GM19467 (cell line): ENCODE data around the gene SPTLC2.
"Not testable (repeated sequence)": the region's sequence is repeated elsewhere in the genome, so short reads cannot be mapped to it uniquely, and the experiment has no call there.

Experiments used
- ATAC-seq: cut with Tn5 transposase; IDR thresholded peaks from one replicate; pipeline ENCODE4 v1.9.1; 2021; ENCODE audit warnings: mild to moderate bottlenecking, moderate library complexity; ENCODE audit not compliant: unreplicated experiment

The SPTLC2 gene

GRCh38 chr14:77590845-77591485 lies 25.5 kb downstream of the SPTLC2 start:
- no peak for ATAC-seq

DNA sequence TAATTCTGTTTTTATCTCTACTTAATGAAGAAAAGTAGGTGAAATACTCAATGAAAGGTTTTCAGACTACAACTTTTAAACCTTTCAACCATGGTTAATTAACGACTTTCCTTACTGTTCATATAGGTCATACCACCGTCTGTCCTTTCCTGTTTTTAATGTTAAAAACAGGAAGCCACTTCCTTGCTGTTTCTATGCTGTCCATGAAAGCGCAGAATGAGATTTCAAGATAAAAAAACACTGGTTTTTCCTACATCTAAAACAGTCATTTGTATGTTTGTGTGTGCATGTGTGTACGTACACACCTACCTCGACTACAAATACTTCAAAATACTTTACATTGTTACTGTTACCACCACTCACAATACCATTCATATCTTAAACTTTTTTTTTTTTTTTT lies 27.3 kb downstream of the SPTLC2 start:
- no peak for ATAC-seq

DNA sequence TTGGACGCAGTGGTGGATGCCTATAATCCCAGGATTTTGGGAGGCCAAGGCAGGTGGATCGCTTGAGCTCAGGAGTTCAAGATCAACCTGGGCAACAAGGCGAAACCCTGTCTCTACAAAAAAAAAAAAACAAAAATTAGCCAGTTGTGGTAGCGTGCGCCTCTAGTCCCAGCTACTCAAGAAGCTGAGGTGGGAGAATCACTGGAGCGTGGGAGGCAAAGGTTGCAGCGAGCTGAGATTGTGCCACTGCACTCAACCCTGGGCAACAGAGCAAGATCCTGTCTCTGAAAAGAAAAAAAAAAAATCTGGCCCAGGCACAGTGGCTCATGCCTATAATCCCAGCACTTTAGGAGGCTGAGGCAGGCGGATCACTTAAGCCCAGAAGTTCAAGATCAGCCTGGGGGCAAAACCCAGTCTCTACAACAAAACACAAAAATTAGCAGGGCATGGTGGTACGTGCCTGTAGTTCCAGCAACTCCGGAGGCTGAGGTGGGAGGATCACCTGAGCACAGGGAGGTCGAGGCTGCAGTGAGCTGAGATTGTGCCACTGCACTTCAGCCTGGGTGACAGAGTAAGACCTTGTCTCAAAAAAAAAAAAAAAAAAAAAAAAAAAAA lies 27.9 kb downstream of the SPTLC2 start:
- ATAC-seq: not testable (repeated sequence)

DNA sequence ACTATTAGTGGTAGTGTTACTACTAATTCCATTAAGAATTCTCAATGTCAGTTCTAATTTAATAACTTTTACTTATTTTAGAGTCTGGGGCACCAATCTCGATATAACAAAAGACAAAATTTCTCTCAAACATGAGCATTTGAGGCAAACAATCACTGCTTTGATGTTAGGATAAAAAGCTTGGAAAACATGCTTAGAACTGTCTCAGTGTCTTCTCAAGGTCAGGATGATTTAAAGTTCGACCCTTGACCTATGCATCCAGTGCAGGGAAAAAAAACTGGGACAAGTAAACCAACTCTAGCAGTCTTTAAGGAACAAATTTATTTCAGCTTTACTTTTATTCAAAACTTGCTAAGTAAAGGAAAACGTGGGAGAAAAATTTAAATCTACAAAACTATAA lies 31.1 kb downstream of the SPTLC2 start:
- ATAC-seq: no peak

DNA sequence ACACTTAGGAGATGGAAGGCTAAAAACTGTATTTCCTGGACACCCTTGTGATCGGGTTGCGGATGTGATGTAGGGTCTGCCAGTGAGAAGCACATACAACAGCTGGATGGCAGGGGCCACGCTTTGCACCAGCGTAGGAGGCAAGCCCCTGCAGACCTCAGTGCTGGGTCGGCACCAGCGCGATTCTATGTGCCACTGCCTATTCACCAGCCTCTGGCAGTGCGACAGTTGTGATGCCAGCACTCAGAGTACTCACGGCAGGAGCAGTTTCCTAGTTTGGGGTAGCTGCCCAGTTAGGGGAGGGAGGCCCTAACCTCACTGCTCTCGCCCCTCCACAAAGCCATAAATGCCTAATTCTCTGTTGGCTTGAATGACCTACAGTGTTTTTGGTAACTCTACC lies 31.6 kb downstream of the SPTLC2 start:
- no peak for ATAC-seq

- ATAC-seq: no peak
Observed at GRCh38 chr14:77583657-77584056, 32.8 kb downstream of the SPTLC2 start.

GRCh38 chr14:77582511-77582910 lies 33.9 kb downstream of the SPTLC2 start:
- no peak for ATAC-seq

DNA sequence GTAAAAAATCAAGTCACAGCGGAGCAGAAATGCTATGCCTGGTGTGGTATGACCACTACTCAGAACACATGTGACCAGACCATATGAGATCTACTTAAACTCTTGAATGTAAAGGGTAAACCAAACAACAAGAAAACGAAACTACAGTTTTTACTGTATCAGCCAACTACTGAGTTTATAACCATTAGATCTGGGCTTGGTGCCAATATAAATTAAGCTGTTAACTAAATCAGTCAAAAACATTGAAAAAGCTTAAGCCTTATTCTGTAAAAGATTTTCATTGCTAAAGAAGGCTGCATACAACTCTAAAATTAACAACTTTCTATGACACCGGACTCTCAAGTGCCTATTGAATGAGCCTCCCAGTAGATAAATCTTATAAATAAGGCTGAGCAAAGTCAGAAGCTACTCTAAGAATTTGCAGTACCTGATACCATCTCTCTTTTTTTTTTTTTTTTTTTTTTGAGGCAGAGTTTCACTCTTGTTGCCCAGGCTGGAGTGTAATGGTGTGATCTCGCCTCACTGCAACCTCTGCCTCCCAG lies 35.4 kb downstream of the SPTLC2 start:
- ATAC-seq: peak; percentile 77

GRCh38 chr14:77580477-77580876 lies 36.0 kb downstream of the SPTLC2 start:
- peak; percentile 9 for ATAC-seq

GRCh38 chr14:77579780-77580179 lies 36.7 kb downstream of the SPTLC2 start:
- ATAC-seq: no peak

- no peak for ATAC-seq
Observed at GRCh38 chr14:77579065-77579464, 37.4 kb downstream of the SPTLC2 start.

DNA sequence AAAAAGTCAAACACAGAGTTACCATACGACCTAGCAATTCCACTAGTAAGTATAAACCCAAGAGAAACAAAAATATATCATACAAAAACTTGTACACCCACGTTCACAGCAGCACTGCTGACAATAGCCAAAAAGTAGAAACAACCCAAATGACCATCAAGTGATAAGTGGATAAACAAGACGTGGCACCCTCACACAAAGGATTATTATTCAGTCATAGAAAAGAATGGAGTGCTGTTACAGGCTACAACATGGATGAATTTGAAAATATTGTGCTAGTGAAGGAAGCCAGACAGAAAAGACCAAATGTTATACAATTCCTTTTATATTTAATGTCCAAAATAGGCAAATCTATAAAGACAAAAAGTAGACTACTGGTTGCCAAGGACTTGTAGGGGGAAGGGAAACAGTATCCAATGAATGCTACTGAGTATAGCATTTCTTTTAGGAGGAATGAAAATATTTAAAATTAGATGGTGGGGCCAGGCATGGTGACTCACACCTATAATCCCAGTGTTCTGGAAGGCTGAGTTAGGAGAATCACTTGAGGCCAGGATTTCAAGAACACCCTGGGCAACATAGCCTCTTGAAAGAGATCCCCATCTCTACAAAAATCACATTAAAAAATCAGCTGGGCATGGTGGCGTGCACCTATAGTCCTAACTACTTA lies 41.9 kb downstream of the SPTLC2 start:
- no peak for ATAC-seq

DNA sequence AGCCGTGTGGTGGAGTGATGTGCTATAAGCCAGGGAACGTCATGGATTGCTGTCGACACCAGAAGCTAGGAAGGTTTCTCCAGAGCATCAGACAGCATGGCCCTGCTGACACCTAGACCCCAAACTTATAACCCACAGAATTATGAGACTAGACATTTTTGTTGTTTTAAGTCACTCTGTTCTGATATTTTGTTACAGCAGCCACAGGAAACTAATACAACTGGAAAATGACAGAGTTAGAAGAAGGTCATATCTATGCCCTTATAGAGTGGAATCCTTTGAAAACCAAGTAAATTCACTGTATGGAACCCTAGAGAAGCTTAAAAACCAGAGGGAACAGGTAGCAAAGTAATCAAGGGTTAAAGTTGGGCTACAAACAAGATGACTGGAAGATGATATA lies 42.5 kb downstream of the SPTLC2 start:
- no peak for ATAC-seq

DNA sequence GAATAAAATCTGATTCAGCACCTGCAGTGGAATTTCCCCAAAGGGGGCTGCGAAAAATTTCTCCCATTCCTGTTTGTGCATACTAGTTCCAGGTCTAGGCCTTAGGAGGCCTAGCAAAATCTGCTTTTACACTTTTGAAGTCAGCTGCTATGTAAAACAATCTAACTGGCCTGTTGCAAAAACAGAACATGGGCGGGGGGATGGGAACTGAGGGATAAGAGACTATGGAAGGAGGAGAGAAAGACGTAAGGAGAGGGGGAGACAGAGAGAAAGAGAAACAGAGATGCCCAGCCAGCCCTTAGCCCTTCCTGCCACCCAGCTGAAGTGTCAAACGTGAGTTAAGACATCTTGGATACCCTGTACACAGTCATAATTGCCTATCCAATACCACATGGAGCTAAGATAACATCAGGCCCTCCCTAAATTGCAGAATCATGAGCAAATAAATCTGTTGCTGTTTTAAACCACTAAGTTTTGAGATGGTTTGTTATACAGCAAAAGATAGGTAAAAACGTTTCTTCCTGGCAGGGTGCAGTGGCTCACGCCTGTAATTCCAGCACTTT lies 45.6 kb downstream of the SPTLC2 start:
- no peak for ATAC-seq

DNA sequence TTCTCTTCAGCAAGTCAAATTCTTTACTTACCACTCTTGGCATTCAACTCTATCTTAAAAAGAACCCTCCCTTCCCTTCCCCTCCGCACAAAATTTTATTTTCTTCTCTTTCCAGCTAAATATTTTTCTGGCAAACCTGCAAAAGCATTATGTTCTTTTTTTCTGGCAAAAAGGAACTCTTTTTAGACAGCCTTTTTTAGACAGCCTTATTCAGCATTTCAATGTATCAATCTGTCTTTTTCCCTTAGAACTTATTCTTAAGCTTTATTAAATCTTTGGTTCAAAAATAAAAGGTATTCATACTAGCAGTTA lies 50.5 kb downstream of the SPTLC2 start:
- ATAC-seq: no peak

DNA sequence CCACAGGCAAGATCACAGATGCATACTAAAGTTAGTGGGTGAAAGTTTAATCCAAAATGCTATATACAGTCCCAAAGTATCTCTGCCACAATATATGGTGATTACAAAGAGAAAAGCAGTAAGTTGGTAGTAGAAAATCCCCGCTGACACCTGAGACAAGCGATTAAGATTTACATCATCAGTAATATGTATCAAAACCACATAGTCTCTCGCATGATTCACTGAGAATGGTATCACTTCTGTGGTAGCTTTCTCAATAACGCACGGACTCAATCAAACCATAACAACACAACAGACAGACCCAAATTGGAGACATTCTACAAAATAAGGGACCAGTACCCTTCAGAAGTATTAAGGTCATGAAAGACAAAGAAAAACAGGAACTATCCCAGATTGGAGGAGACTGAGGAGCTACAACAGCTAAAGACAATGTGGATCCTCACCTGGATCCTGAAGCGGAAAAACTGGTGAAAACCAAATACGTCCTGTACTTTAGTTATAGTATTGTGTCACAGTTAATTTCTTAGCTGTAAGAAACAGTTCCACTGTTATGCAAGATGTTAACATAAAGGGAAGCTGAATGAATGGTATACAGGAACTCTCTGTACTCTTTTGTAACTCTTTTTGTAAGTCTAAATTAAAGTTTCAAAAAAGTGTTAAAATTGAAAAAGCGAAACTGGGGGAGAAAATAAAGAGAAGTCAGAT lies 51.0 kb downstream of the SPTLC2 start:
- no peak for ATAC-seq

DNA sequence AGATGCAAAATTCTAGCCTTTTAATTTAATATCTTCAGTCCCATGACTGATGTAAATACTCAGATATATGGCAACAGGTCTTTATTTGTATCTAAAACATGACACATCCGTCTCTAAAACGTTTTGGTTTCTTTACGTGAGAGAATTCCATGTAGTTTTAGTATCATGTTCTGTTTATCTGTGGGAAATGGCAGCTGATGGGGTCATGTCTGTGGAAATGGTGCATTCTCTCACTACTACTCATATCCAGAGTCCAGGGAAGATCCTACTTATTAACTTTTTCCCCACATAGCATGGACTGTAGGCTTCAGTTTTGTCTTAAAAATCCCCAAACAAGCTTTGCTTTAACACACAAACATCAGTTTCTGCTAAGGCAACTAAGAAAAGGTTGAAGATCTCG lies 53.8 kb downstream of the SPTLC2 start:
- ATAC-seq: no peak

- no peak for ATAC-seq
Observed at GRCh38 chr14:77561881-77562280, 54.6 kb downstream of the SPTLC2 start.

- ATAC-seq: no peak
Observed at GRCh38 chr14:77559381-77559780, 57.1 kb downstream of the SPTLC2 start.

- no peak for ATAC-seq
Observed at GRCh38 chr14:77557391-77557790, 59.0 kb downstream of the SPTLC2 start.

DNA sequence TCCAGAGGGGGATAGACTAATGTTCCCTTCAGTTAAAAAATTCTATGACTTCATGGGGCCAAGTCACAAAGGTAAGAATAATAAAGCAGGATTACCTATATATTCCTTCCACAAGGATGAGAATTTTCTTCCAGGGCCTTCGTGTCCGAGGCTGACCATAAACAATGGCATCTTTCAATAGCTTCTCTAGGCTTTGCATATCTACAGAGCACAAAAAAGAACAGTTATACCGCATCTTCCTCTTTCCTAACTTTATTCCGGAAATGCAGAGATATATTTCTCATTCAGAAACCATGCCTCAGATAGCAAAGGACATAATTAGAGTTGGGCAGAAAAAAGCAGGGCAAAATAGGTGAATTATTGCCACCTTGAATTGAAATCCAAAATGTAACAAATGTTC lies 59.5 kb downstream of the SPTLC2 start:
- ATAC-seq: no peak
